ENCODE measurements around the gene ADAP1.
A peak's percentile ranks its signal among the peaks of the same experiment; 100 is the strongest.

ADAP1 gene

GRCh38 chr7:990933-991728, 36.7 kb upstream of the ADAP1 start:
- TF ChIP-seq ZNF416 (tag by site-specific recombination; IDR thresholded peaks at IDR 0.05) (no peak), TCF7L2 (IDR thresholded peaks at IDR 0.05; ENCODE audit: borderline replicate concordance, low read depth, low read length) (no peak), KLF8 (tag by site-specific recombination; IDR thresholded peaks at IDR 0.05) (no peak)
- ChIA-PET CTCF (interaction anchor here (1.0 to 7.4 kb wide), 4 partner anchors 9 to 219 kb away, joined by 3 to 106 read pairs (median 20); partner anchors contain the start of gene CYP2W1), POLR2A (interaction anchor here (0.7 kb wide), 1 partner anchor 186 kb away, joined by 3 read pairs; no protein-coding TSS in a partner anchor)
- no peak overlapping the region for H3K27ac ChIP-seq (ENCODE audit: extremely low read depth, low read depth, low read length)
- H3K4me3 ChIP-seq (ENCODE audit: low read depth, low read length): no peak overlapping the region
- H3K36me3 ChIP-seq (ENCODE audit: control insufficient read depth in 2 of 2, insufficient read depth in 1 of 2, low read length in 2 of 2): no peaks in the 10 kb centered on the region
- H3K9me3 ChIP-seq (ENCODE audit: control insufficient read depth, insufficient read depth, low read depth, low read length): no peaks in the 10 kb centered on the region
- no peaks in the 10 kb centered on the region; the same call in 1 of the 2 replicates for H3K4me1 ChIP-seq (ENCODE audit: control insufficient read depth, insufficient read depth, low read length)

- ChIA-PET POLR2A (interaction anchor here (0.7 kb wide), 1 partner anchor 187 kb away, joined by 3 read pairs; no protein-coding TSS in a partner anchor), CTCF (interaction anchor here (1.0 to 7.4 kb wide), 3 partner anchors 75 to 219 kb away, joined by 3 to 106 read pairs (median 9); no protein-coding TSS in a partner anchor)
- Histone ChIP-seq H3K4me1 (ENCODE audit: control insufficient read depth, insufficient read depth, low read length) (no peaks in the 10 kb centered on the region; the same call in 1 of the 2 replicates), H3K36me3 (ENCODE audit: control insufficient read depth in 2 of 2, insufficient read depth in 1 of 2, low read length in 2 of 2) (no peaks in the 10 kb centered on the region), H3K9me3 (ENCODE audit: control insufficient read depth, insufficient read depth, low read depth, low read length) (no peaks in the 10 kb centered on the region), H3K4me3 (ENCODE audit: low read depth, low read length) (no peak overlapping the region), H3K27ac (ENCODE audit: extremely low read depth, low read depth, low read length) (no peak overlapping the region)
- TF ChIP-seq ZNF138 (tag by site-specific recombination; IDR thresholded peaks at IDR 0.05; ENCODE audit: borderline replicate concordance): no peak
- no peak for TF ChIP-seq KLF1 (tag by site-specific recombination; IDR thresholded peaks at IDR 0.05)
- no peak for TF ChIP-seq KLF7 (tag by site-specific recombination; IDR thresholded peaks at IDR 0.05; ENCODE audit: borderline replicate concordance)
- no peak for TF ChIP-seq ZSCAN5A (tag by site-specific recombination; IDR thresholded peaks at IDR 0.05)
- TF ChIP-seq ZFP37 (tag by site-specific recombination; IDR thresholded peaks at IDR 0.05): no peak
- TF ChIP-seq ZNF624 (tag by site-specific recombination; IDR thresholded peaks at IDR 0.05): no peak
- TF ChIP-seq ZNF391 (tag by site-specific recombination; IDR thresholded peaks at IDR 0.05; ENCODE audit: borderline replicate concordance, low read depth): no peak
- TF ChIP-seq ZNF19 (tag by site-specific recombination; IDR thresholded peaks at IDR 0.05; ENCODE audit: low read depth): no peak
- no peak for TF ChIP-seq PRDM4 (tag by site-specific recombination; IDR thresholded peaks at IDR 0.05)
Observed at GRCh38 chr7:990352-990932, 36.0 kb upstream of the ADAP1 start.

GRCh38 chr7:988963-989529, 34.6 kb upstream of the ADAP1 start:
- ChIA-PET CTCF (interaction anchor here (0.7 kb wide), 1 partner anchor 80 kb away, joined by 4 read pairs; no protein-coding TSS in a partner anchor), POLR2A (interaction anchor here (1.0 kb wide), 1 partner anchor 23 kb away, joined by 3 read pairs; no protein-coding TSS in a partner anchor)
- Histone ChIP-seq H3K27ac (ENCODE audit: extremely low read depth, low read depth, low read length) (no peak overlapping the region), H3K4me1 (ENCODE audit: control insufficient read depth, insufficient read depth, low read length) (no peaks in the 10 kb centered on the region; the same call in 1 of the 2 replicates), H3K4me3 (ENCODE audit: low read depth, low read length) (no peak overlapping the region), H3K36me3 (ENCODE audit: control insufficient read depth in 2 of 2, insufficient read depth in 1 of 2, low read length in 2 of 2) (no peaks in the 10 kb centered on the region), H3K9me3 (ENCODE audit: control insufficient read depth, insufficient read depth, low read depth, low read length) (no peaks in the 10 kb centered on the region)
- TF ChIP-seq GLIS1 (tag by site-specific recombination; IDR thresholded peaks at IDR 0.05) (peak; percentile 46), ZIC2 (tag by site-specific recombination; IDR thresholded peaks at IDR 0.05) (peak; percentile 36), PRDM6 (tag by site-specific recombination; IDR thresholded peaks at IDR 0.05) (no peak)
